ENCODE measurements around the gene SLC24A4.

- no peak for TF ChIP-seq EP300 (IDR thresholded peaks at IDR 0.05)
- no peak for TF ChIP-seq CTCF (IDR thresholded peaks at IDR 0.05)
Observed at GRCh38 chr14:92356677-92357076, 33.7 kb downstream of the SLC24A4 start.
